Measurements from ENCODE around the gene USP15. TPM values are rescaled to one million over a fixed set of nuclear protein-coding genes. Genes with fewer than 3 reads are reported as not detected.

USP15 gene
- total and polyA plus RNA-seq, 2 of the 8 experiments (the other 6 are each of a cell fraction or from before 2014, with no cell fraction given) = 12.7 to 38.6 TPM

DNA sequence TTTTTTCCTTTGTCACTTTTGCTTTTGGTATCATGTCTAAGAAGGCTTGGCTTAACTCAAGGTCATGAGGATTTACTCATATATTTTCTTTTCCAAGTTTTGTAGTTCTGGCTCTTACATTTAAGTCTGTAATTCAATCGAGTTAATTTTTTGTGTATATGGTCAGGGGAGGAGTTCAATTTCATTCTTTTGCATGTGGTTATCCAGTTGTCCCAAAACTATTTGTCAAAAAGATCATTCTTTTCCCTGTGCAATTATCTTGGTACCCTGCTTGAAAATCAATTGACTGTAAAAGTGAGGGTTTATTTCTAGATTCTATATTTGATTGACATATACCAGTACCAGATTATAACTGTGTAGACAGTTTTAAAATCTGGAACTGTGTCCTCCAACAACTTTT lies 10.2 kb downstream of the USP15 start:
- Histone ChIP-seq H3K36me3 (ENCODE audit: control insufficient read depth in 2 of 4, insufficient read depth in 4 of 4, low read length in 3 of 4) (no peaks in the 10 kb centered on the region), H3K79me2 (ENCODE audit: control insufficient read depth in 1 of 2, insufficient read depth in 2 of 2, low read length in 2 of 2) (peaks cover 0 to 83% of the 10 kb centered on the region in 2 experiments; a peak in 2 of 4 replicates), H3K4me3 (ENCODE audit: extremely low read depth in 1 of 4, insufficient read depth in 2 of 4, low read depth in 3 of 4, low read length in 4 of 4) (no peak overlapping the region), H2BK20ac (ENCODE audit: low read length) (no peak overlapping the region), H2BK120ac (replicated peaks; ENCODE audit: low read depth, low read length) (no peak overlapping the region), H2AK5ac (ENCODE audit: low read depth, low read length) (no peak overlapping the region), H2AFZ (ENCODE audit: low read length) (no peak overlapping the region), H2BK5ac (ENCODE audit: low read depth, low read length) (no peak overlapping the region), H3K4me1 (replicated peaks in 1 of 4; ENCODE audit: control insufficient read depth in 3 of 4, insufficient read depth in 4 of 4, low read length in 3 of 4) (no peaks in the 10 kb centered on the region), H3K18ac (ENCODE audit: extremely low read depth, low read length) (no peak overlapping the region), H3K27me3 (replicated peaks in 1 of 4; ENCODE audit: control insufficient read depth in 3 of 4, extremely low read depth in 1 of 4, insufficient read depth in 3 of 4, low read length in 3 of 4) (no peaks in the 10 kb centered on the region), H3K79me1 (ENCODE audit: low read depth, low read length) (peaks cover under 1% of the 10 kb centered on the region), H3K27ac (ENCODE audit: low read depth, low read length) (no peak overlapping the region), H3K23me2 (ENCODE audit: low read depth, low read length) (no peaks in the 10 kb centered on the region), H4K91ac (replicated peaks; ENCODE audit: insufficient read length, low read length) (no peak overlapping the region), H3K4ac (replicated peaks; ENCODE audit: insufficient read length, low read depth, low read length) (no peak overlapping the region), H2BK12ac (ENCODE audit: low read depth, low read length) (no peak overlapping the region), H3K56ac (replicated peaks; ENCODE audit: insufficient read length, low read depth, low read length) (no peak overlapping the region), H3K23ac (ENCODE audit: insufficient read length) (no peak overlapping the region), H4K5ac (ENCODE audit: insufficient read length, low read depth, low read length) (no peak overlapping the region), H4K8ac (ENCODE audit: extremely low read depth, insufficient read depth, low read length) (no peak overlapping the region), H3K14ac (ENCODE audit: insufficient read length) (no peak overlapping the region), H3K9me3 (ENCODE audit: insufficient read depth in 2 of 2, low read depth in 1 of 2, low read length in 1 of 2) (no peaks in the 10 kb centered on the region), H4K20me1 (replicated peaks in 1 of 2; ENCODE audit: control insufficient read depth in 1 of 2, insufficient read depth in 2 of 2, low read length in 2 of 2) (peaks cover 0 to 5% of the 10 kb centered on the region in 2 experiments), H3K9ac (replicated peaks in 1 of 4; ENCODE audit: extremely low read depth in 1 of 4, low read depth in 3 of 4, low read length in 3 of 4) (no peak overlapping the region), H3K4me2 (ENCODE audit: insufficient read depth in 1 of 2, low read depth in 2 of 2, low read length in 2 of 2) (no peak overlapping the region), H2BK15ac (ENCODE audit: low read length) (no peak overlapping the region)
- WGBS, 2 experiments (ENCODE audit: extremely low coverage in 1 of 2, insufficient coverage in 1 of 2, insufficient read length in 1 of 2, insufficient replicate concordance in 2 of 2, low coverage in 1 of 2, low lambda C conversion rate in 2 of 2, missing lambda C conversion rate in 1 of 2) = 100% methylated on average over 1 of the region's 1 CpG; no CpG with 5 or more reads in 1 of the 2 experiments
- DNase-seq (ENCODE audit: low read depth in 1 of 2, low spot score in 2 of 2) (no peak), FAIRE-seq (no peak)
- POLR2A ChIA-PET (ENCODE audit: partially characterized antibody) = no interaction called here
- TF ChIP-seq KDM5A (IDR thresholded peaks at IDR 0.05; ENCODE audit: low read length) (no peak), PHF8 (conservative IDR thresholded peaks at IDR 0.05; ENCODE audit: low read depth, low read length) (no peak), RBBP5 (IDR thresholded peaks at IDR 0.05; ENCODE audit: borderline replicate concordance, low read depth, low read length) (no peak), CHD2 (IDR thresholded peaks at IDR 0.05; ENCODE audit: low read length) (no peak), RNF2 (IDR thresholded peaks at IDR 0.05; ENCODE audit: borderline replicate concordance, low read depth, low read length, missing control alignments, poor library complexity, severe bottlenecking) (no peak), ASH2L (IDR thresholded peaks at IDR 0.05; ENCODE audit: low read length) (no peak), CHD1 (IDR thresholded peaks at IDR 0.05; ENCODE audit: low read depth, low read length) (no peak), EZH2 (IDR thresholded peaks at IDR 0.05; ENCODE audit: low read depth, low read length, severe bottlenecking) (no peak), SIN3A (conservative IDR thresholded peaks at IDR 0.05 in 1 of 2, IDR thresholded peaks at IDR 0.05 in 1 of 2; ENCODE audit: low read depth in 1 of 2, low read length in 2 of 2) (no peak), RXRA (IDR thresholded peaks at IDR 0.05; ENCODE audit: insufficient read depth, low read depth, low read length) (no peak), SP4 (IDR thresholded peaks at IDR 0.05; ENCODE audit: low read length) (no peak), BCL11A (IDR thresholded peaks at IDR 0.05; ENCODE audit: low read depth in 2 of 2, low read length in 2 of 2) (no peak)
- TF ChIP-seq, protein P1, sequence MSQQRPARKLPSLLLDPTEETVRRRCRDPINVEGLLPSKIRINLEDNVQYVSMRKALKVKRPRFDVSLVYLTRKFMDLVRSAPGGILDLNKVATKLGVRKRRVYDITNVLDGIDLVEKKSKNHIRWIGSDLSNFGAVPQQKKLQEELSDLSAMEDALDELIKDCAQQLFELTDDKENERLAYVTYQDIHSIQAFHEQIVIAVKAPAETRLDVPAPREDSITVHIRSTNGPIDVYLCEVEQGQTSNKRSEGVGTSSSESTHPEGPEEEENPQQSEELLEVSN (IDR thresholded peaks at IDR 0.05) = no peak
- CTCF ChIA-PET (ENCODE audit: partially characterized antibody) = no interaction called here

Measured in H1 (cell line).